ENCODE results near the gene DSP. TPM values are rescaled to one million over a fixed set of nuclear protein-coding genes. Genes with fewer than 3 reads are reported as not detected.

DSP gene
- total and polyA plus RNA-seq, 2 experiments from 2014 or later, result 73.7 to 156 TPM

DNA sequence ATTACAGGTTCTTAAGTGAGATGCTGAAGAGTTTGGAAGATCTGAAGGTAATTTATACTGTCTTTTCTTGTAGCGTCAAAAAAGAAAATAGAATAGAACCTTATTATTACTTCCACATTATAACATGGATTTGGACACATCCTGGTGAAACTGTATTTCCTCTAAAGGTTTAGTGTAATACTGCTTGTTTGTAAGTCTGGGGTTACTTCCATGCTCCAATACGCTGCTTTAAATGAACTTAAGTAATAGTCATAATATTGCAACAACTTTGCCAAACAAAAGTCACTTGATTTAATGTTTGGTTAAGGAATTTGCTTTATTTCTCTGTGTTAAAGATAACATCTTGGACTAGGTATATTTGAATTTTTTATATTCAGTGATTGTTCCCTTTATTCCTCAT, 37.0 kb downstream of the DSP start:
- 0% methylated on average over 2 of the region's 2 CpGs for WGBS (ENCODE audit: low lambda C conversion rate, missing lambda C conversion rate)
- TF ChIP-seq, protein P1, sequence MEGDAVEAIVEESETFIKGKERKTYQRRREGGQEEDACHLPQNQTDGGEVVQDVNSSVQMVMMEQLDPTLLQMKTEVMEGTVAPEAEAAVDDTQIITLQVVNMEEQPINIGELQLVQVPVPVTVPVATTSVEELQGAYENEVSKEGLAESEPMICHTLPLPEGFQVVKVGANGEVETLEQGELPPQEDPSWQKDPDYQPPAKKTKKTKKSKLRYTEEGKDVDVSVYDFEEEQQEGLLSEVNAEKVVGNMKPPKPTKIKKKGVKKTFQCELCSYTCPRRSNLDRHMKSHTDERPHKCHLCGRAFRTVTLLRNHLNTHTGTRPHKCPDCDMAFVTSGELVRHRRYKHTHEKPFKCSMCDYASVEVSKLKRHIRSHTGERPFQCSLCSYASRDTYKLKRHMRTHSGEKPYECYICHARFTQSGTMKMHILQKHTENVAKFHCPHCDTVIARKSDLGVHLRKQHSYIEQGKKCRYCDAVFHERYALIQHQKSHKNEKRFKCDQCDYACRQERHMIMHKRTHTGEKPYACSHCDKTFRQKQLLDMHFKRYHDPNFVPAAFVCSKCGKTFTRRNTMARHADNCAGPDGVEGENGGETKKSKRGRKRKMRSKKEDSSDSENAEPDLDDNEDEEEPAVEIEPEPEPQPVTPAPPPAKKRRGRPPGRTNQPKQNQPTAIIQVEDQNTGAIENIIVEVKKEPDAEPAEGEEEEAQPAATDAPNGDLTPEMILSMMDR (IDR thresholded peaks at IDR 0.05; ENCODE audit: poor library complexity), result no peak
- TF ChIP-seq EZH2phosphoT487 (IDR thresholded peaks at IDR 0.05; ENCODE audit: low read depth, severe bottlenecking, unreplicated experiment) (no peak), EZH2 (IDR thresholded peaks at IDR 0.05; ENCODE audit: borderline replicate concordance) (no peak)
- no peaks in the 10 kb centered on the region for H4K20me1 ChIP-seq (ENCODE audit: insufficient read depth, poor library complexity, severe bottlenecking)
- H3K9me2 ChIP-seq (replicated peaks; ENCODE audit: insufficient read depth), result no peaks in the 10 kb centered on the region
- H3K27ac ChIP-seq, result no peak overlapping the region
- no peak overlapping the region for H2AFZ ChIP-seq
- DNase-seq (ENCODE audit: low spot score), result no peak
- H3K9me3 ChIP-seq (ENCODE audit: low read depth), result no peaks in the 10 kb centered on the region
- no peak overlapping the region for H3K4me3 ChIP-seq
- H3K4me2 ChIP-seq, result no peak overlapping the region
- H3K36me3 ChIP-seq (replicated peaks; ENCODE audit: insufficient read depth, low read depth), result peaks cover 9% of the 10 kb centered on the region
- H3K4me1 ChIP-seq (ENCODE audit: insufficient read depth), result no peaks in the 10 kb centered on the region
- H3K27me3 ChIP-seq, result no peaks in the 10 kb centered on the region
- H3K79me2 ChIP-seq, result no peaks in the 10 kb centered on the region

DNA sequence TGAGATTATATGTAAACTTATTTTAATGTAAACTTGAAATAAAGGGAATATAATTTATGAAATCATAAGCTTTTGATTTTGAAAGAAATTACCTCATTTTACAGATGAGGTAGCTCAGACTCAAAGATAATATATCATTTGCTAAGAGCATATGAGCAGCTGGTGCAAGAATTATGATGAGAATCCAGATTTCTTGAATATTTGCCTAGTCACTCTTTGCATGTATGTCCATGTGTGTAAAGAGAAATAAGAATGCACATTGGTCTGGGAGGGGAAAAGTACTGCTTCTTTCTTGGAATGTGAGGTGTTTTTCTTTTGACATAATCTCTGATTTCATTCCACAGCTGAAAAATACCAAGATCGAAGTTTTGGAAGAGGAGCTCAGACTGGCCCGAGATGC, 37.5 kb downstream of the DSP start:
- H3K4me1 ChIP-seq (ENCODE audit: insufficient read depth), result no peaks in the 10 kb centered on the region
- H3K9me3 ChIP-seq (ENCODE audit: low read depth), result no peaks in the 10 kb centered on the region
- no peaks in the 10 kb centered on the region for H3K79me2 ChIP-seq
- H3K4me3 ChIP-seq, result no peak overlapping the region
- H4K20me1 ChIP-seq (ENCODE audit: insufficient read depth, poor library complexity, severe bottlenecking), result no peaks in the 10 kb centered on the region
- H3K27me3 ChIP-seq, result no peaks in the 10 kb centered on the region
- TF ChIP-seq EZH2phosphoT487 (IDR thresholded peaks at IDR 0.05; ENCODE audit: low read depth, severe bottlenecking, unreplicated experiment), result no peak
- TF ChIP-seq, protein P1 (IDR thresholded peaks at IDR 0.05; ENCODE audit: poor library complexity), result no peak
- no peak for TF ChIP-seq EZH2 (IDR thresholded peaks at IDR 0.05; ENCODE audit: borderline replicate concordance)
- peaks cover 9% of the 10 kb centered on the region for H3K36me3 ChIP-seq (replicated peaks; ENCODE audit: insufficient read depth, low read depth)
- H3K27ac ChIP-seq, result no peak overlapping the region
- DNase-seq (ENCODE audit: low spot score), result no peak
- 95% methylated on average over 2 of the region's 2 CpGs for WGBS (ENCODE audit: low lambda C conversion rate, missing lambda C conversion rate)
- no peak overlapping the region for H3K4me2 ChIP-seq
- no peak overlapping the region for H2AFZ ChIP-seq
- H3K9me2 ChIP-seq (replicated peaks; ENCODE audit: insufficient read depth), result no peaks in the 10 kb centered on the region

DNA sequence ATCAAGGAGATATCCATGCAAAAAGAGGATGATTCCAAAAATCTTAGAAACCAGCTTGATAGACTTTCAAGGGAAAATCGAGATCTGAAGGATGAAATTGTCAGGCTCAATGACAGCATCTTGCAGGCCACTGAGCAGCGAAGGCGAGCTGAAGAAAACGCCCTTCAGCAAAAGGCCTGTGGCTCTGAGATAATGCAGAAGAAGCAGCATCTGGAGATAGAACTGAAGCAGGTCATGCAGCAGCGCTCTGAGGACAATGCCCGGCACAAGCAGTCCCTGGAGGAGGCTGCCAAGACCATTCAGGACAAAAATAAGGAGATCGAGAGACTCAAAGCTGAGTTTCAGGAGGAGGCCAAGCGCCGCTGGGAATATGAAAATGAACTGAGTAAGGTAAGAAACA, 38.4 kb downstream of the DSP start:
- Histone ChIP-seq H3K9me2 (replicated peaks; ENCODE audit: insufficient read depth) (no peaks in the 10 kb centered on the region), H3K27me3 (no peaks in the 10 kb centered on the region), H3K36me3 (replicated peaks; ENCODE audit: insufficient read depth, low read depth) (peaks cover 9% of the 10 kb centered on the region), H3K27ac (no peak overlapping the region), H4K20me1 (ENCODE audit: insufficient read depth, poor library complexity, severe bottlenecking) (no peaks in the 10 kb centered on the region), H3K4me3 (no peak overlapping the region), H3K79me2 (no peaks in the 10 kb centered on the region), H3K4me1 (ENCODE audit: insufficient read depth) (no peaks in the 10 kb centered on the region), H3K9me3 (ENCODE audit: low read depth) (no peaks in the 10 kb centered on the region), H2AFZ (no peak overlapping the region), H3K4me2 (no peak overlapping the region)
- 96% methylated on average over 9 of the region's 9 CpGs for WGBS (ENCODE audit: low lambda C conversion rate, missing lambda C conversion rate)
- TF ChIP-seq, protein P1 (IDR thresholded peaks at IDR 0.05; ENCODE audit: poor library complexity), result no peak
- no peak for TF ChIP-seq EZH2phosphoT487 (IDR thresholded peaks at IDR 0.05; ENCODE audit: low read depth, severe bottlenecking, unreplicated experiment)
- TF ChIP-seq EZH2 (IDR thresholded peaks at IDR 0.05; ENCODE audit: borderline replicate concordance), result no peak
- DNase-seq (ENCODE audit: low spot score), result no peak

DNA sequence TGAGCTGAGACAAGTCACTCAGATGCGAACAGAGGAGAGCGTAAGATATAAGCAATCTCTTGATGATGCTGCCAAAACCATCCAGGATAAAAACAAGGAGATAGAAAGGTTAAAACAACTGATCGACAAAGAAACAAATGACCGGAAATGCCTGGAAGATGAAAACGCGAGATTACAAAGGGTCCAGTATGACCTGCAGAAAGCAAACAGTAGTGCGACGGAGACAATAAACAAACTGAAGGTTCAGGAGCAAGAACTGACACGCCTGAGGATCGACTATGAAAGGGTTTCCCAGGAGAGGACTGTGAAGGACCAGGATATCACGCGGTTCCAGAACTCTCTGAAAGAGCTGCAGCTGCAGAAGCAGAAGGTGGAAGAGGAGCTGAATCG, 39.1 kb downstream of the DSP start:
- H3K27me3 ChIP-seq, result no peaks in the 10 kb centered on the region
- H2AFZ ChIP-seq, result no peak overlapping the region
- no peak overlapping the region for H3K27ac ChIP-seq
- peaks cover 9% of the 10 kb centered on the region for H3K36me3 ChIP-seq (replicated peaks; ENCODE audit: insufficient read depth, low read depth)
- no peaks in the 10 kb centered on the region for H4K20me1 ChIP-seq (ENCODE audit: insufficient read depth, poor library complexity, severe bottlenecking)
- H3K9me2 ChIP-seq (replicated peaks; ENCODE audit: insufficient read depth), result no peaks in the 10 kb centered on the region
- no peaks in the 10 kb centered on the region for H3K9me3 ChIP-seq (ENCODE audit: low read depth)
- H3K4me1 ChIP-seq (ENCODE audit: insufficient read depth), result no peaks in the 10 kb centered on the region
- no peak for TF ChIP-seq EZH2 (IDR thresholded peaks at IDR 0.05; ENCODE audit: borderline replicate concordance)
- no peak for TF ChIP-seq EZH2phosphoT487 (IDR thresholded peaks at IDR 0.05; ENCODE audit: low read depth, severe bottlenecking, unreplicated experiment)
- TF ChIP-seq, protein P1 (IDR thresholded peaks at IDR 0.05; ENCODE audit: poor library complexity), result no peak
- no peaks in the 10 kb centered on the region for H3K79me2 ChIP-seq
- no peak overlapping the region for H3K4me3 ChIP-seq
- 82% methylated on average over 13 of the region's 13 CpGs for WGBS (ENCODE audit: low lambda C conversion rate, missing lambda C conversion rate)
- H3K4me2 ChIP-seq, result no peak overlapping the region
- DNase-seq (ENCODE audit: low spot score), result no peak

Measured in hepatocyte (in vitro differentiated cells).